Activated gamma-delta T cell treated with Interleukin-2 at 50 U/mL for 16 hours (primary cell): Measurements from ENCODE around the gene BRAF.
"Not testable (repeated sequence)": the region's sequence is repeated elsewhere in the genome, so short reads cannot be mapped to it uniquely, and the experiment has no call there.

Source experiments
- DNase-seq: peaks from one replicate; pipeline ENCODE4 v3.0.0-alpha.2; 2020

BRAF gene

GRCh38 chr7:140678081-140678815, 246.5 kb downstream of the BRAF start:
- DNase-seq: no peak

GRCh38 chr7:140677496-140677895, 247.2 kb downstream of the BRAF start:
- DNase-seq: no peak

GRCh38 chr7:140676956-140677355, 247.8 kb downstream of the BRAF start:
- not testable (repeated sequence) for DNase-seq

- no peak for DNase-seq
These were observed 248.4 kb downstream of the BRAF start for GRCh38 chr7:140676306-140676705.

GRCh38 chr7:140675726-140676125, 249.0 kb downstream of the BRAF start:
- DNase-seq: no peak

- no peak for DNase-seq
These were observed 249.6 kb downstream of the BRAF start for GRCh38 chr7:140674899-140675701.

- no peak for DNase-seq
These were observed 250.4 kb downstream of the BRAF start for GRCh38 chr7:140674356-140674800.

- no peak for DNase-seq
These were observed 251.0 kb downstream of the BRAF start for GRCh38 chr7:140673774-140674155.

- peak; percentile 43 for DNase-seq
These were observed 251.5 kb downstream of the BRAF start for GRCh38 chr7:140673063-140673773.

- DNase-seq: peak; percentile 42
These were observed 252.2 kb downstream of the BRAF start, which contains the start of gene ADCK2 for GRCh38 chr7:140672382-140673062. Gene ADCK2, plus strand, starts transcription at chr7:140672945. Its CDS starts 386 bp downstream, at chr7:140673331.

GRCh38 chr7:140671966-140672365, 252.8 kb downstream of the BRAF start:
- no peak for DNase-seq

- DNase-seq: no peak
These were observed 254.3 kb downstream of the BRAF start for GRCh38 chr7:140670343-140670935.

GRCh38 chr7:140669862-140670261, 254.9 kb downstream of the BRAF start:
- not testable (repeated sequence) for DNase-seq

- no peak for DNase-seq
These were observed 255.4 kb downstream of the BRAF start for GRCh38 chr7:140669352-140669751.
